Sigmoid colon (tissue), 7 donors: Measurements from ENCODE around the gene DHX29. TPM values are rescaled to one million over a fixed set of nuclear protein-coding genes. Genes with fewer than 3 reads are reported as not detected.

Source experiments
- DNase-seq: peaks from one replicate; pipeline ENCODE4 v3.0.0-alpha.2; 2019
- H3K27ac ChIP-seq, 4 donors: fragments of 200-600 bp; sonication (generic); one replicate each; pipeline ENCODE4 v1.5.1; 2016 to 2019; ENCODE audit warnings: mild to moderate bottlenecking in 1 of 4
- H3K27me3 ChIP-seq, 3 donors: fragments of 200-600 bp; sonication (generic); one replicate each; pipeline ENCODE4 v1.5.1; 2019; ENCODE audit warnings: mild to moderate bottlenecking in 1 of 3
- H3K36me3 ChIP-seq, 4 donors: fragments of 200-600 bp; sonication (generic); one replicate each; pipeline ENCODE4 v1.5.1; 2016 to 2019
- H3K4me1 ChIP-seq, 4 donors: fragments of 200-600 bp; sonication (generic); one replicate each; pipeline ENCODE4 v1.5.1; 2017 to 2019
- H3K4me3 ChIP-seq, 4 donors: fragments of 200-600 bp; sonication (generic); one replicate each; pipeline ENCODE4 v1.5.1; 2017 to 2019; ENCODE audit warnings: mild to moderate bottlenecking in 2 of 4, moderate library complexity in 1 of 4
- H3K9me3 ChIP-seq, 4 donors: fragments of 200-600 bp in 3 of 4; sonication (generic) in 3 of 4; one replicate each; pipeline versions ENCODE4 v1.5.1 to v1.6.1; 2013 to 2019
- EP300 ChIP-seq, 4 donors: sonication (generic); formaldehyde crosslinking; IDR thresholded peaks; one replicate each; pipeline ENCODE4 v1.6.1; 2017; ENCODE audit warnings: antibody characterized with exemption in 4 of 4
- POLR2A ChIP-seq, 2 donors: fragments of 450-650 bp; IDR thresholded peaks; one replicate each; pipeline ENCODE4 v1.6.1; 2016; ENCODE audit warnings: antibody characterized with exemption in 2 of 2, mild to moderate bottlenecking in 2 of 2, moderate library complexity in 2 of 2
- POLR2AphosphoS5 ChIP-seq, 4 donors: sonication (generic); formaldehyde crosslinking; IDR thresholded peaks; one replicate each; pipeline ENCODE4 v1.6.1; 2017; ENCODE audit warnings: antibody characterized with exemption in 4 of 4
- WGBS, 2 donors: extraction: QIAGEN DNeasy Blood & Tissue Kit; methylation state at CpG; one replicate each; pipeline ENCODE4 v1.1.7; 2013; 5-methylcytosine and 5-hydroxymethylcytosine counted together
- intact Hi-C: fragments of 100-400 bp; cut with DNase I; formaldehyde crosslinking; loops from one replicate; pipeline ENCODE4 v1.15.1; 2023
- polyA plus RNA-seq, 3 donors: library from polyadenylated mRNA; stranded (reverse); fragments of 200-250 nt; gene quantifications; one replicate each; pipeline ENCODE4 v1.2.3, GENCODE V29; 2013
- total RNA-seq, 4 donors: library from RNA; depleted of rRNA; stranded (reverse); fragments of >200 nt; gene quantifications; one replicate each; pipeline ENCODE4 v1.1.0, GENCODE V29; 2016
- TF ChIP-seq, protein P1 (sequence below), 4 experiments: fragments of 450-650 bp in 3 of 4; fragments of 200-600 bp in 1 of 4; IDR thresholded peaks; one replicate each; pipeline ENCODE4 v1.5.1; 2016 to 2019; ENCODE audit warnings: antibody characterized with exemption in 4 of 4, mild to moderate bottlenecking in 3 of 4, moderate library complexity in 2 of 4
- donor health status: healthy with polysubstance abuse.
- donor health status: Bipolar disorder and iron deficiency.
- donor health status: healthy.

The DHX29 gene
- total and polyA plus RNA-seq, 7 donors = 7.6 to 34.2 (median 28.8) TPM

DNA sequence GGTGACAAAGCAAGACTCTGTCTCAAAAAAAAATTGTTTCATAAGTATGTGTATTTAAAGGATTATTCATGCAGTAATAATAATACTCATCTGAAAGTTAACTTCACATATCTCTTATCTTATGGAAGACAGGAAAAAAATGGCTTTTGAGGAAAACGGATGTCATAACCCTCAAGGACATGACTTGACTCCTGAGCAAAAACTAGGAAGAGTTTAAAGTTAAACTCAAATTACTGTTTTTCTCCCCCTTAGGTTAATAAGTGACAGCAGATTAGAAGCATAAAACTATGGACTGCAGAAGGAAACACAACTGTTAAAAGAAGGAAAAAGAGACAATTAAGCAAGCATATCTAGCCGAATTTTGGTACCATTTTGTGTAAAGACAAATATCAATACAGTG lies 16.5 kb downstream of the DHX29 start:
- WGBS, 2 donors = 56 to 86% methylated on average over 2 of the region's 2 CpGs
- TF ChIP-seq, protein P1, sequence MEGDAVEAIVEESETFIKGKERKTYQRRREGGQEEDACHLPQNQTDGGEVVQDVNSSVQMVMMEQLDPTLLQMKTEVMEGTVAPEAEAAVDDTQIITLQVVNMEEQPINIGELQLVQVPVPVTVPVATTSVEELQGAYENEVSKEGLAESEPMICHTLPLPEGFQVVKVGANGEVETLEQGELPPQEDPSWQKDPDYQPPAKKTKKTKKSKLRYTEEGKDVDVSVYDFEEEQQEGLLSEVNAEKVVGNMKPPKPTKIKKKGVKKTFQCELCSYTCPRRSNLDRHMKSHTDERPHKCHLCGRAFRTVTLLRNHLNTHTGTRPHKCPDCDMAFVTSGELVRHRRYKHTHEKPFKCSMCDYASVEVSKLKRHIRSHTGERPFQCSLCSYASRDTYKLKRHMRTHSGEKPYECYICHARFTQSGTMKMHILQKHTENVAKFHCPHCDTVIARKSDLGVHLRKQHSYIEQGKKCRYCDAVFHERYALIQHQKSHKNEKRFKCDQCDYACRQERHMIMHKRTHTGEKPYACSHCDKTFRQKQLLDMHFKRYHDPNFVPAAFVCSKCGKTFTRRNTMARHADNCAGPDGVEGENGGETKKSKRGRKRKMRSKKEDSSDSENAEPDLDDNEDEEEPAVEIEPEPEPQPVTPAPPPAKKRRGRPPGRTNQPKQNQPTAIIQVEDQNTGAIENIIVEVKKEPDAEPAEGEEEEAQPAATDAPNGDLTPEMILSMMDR (IDR thresholded peaks at IDR 0.05) = no peak
- TF ChIP-seq POLR2A (IDR thresholded peaks at IDR 0.05) = no peak
- no peak for TF ChIP-seq EP300 (IDR thresholded peaks at IDR 0.05)
- no peak for TF ChIP-seq POLR2AphosphoS5 (IDR thresholded peaks at IDR 0.05)
- DNase-seq = no peak
- H3K27ac ChIP-seq = no peak overlapping the region
- intact Hi-C loops = no loop called here
- no peaks in the 10 kb centered on the region for H3K27me3 ChIP-seq
- no peaks in the 10 kb centered on the region for H3K4me1 ChIP-seq
- H3K4me3 ChIP-seq = no peak overlapping the region
- no peaks in the 10 kb centered on the region for H3K9me3 ChIP-seq
- peaks cover 0 to 100% (median 54%) of the 10 kb centered on the region in 4 donors for H3K36me3 ChIP-seq

DNA sequence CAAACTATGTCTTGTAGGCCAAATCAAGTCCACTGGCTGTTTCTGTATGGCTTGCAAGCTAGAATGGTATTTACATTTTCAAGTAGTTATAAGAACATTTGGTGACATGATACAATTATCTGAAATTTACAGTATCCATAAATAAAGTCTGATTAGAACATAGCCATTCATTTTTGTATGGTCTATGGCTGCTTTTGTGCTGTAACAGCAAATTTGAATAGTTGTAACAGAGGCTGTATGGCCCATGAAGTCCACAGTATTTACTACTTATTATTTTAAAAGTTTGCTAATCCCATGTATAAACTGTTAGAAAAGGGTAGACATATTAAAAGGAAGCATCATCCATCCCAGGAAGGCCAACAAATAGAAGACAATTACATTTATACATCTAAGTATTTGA lies 17.7 kb downstream of the DHX29 start:
- TF ChIP-seq POLR2A (IDR thresholded peaks at IDR 0.05) (no peak), POLR2AphosphoS5 (IDR thresholded peaks at IDR 0.05) (no peak), EP300 (IDR thresholded peaks at IDR 0.05) (no peak)
- TF ChIP-seq, protein P1 (IDR thresholded peaks at IDR 0.05) = no peak
- H3K4me3 ChIP-seq = no peak overlapping the region
- intact Hi-C loops = loop anchor here (10.0 kb wide), 1 partner anchor 665 kb away; no protein-coding TSS in a partner anchor
- H3K36me3 ChIP-seq = peaks cover 0 to 100% (median 57%) of the 10 kb centered on the region in 4 donors
- no peaks in the 10 kb centered on the region for H3K4me1 ChIP-seq
- no peaks in the 10 kb centered on the region for H3K27me3 ChIP-seq
- no peak for DNase-seq
- no peaks in the 10 kb centered on the region for H3K9me3 ChIP-seq
- H3K27ac ChIP-seq = no peak overlapping the region

DNA sequence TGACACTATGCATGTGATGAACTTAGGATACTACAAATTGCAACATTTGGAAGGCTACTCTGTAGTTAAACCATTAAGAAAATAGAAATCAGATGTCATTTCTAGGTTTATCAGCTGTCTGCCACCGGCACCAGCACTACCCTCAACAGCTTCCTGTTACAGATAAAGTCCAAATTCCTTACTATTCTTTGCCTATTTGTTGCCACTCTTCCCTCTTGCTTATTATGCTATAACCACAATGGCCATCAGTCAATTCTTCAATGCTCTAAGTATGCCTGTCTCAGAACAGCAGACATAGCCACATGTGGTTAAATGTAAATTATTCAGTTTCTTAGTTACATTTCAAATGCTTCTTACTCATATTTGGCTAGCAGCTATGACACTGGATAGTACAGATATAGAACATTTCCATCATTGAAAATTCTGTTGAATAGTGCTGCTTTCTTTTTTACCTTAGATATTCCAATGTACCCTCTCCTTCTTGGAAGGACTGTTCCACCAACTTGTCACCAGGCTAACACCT lies 21.0 kb downstream of the DHX29 start:
- intact Hi-C loops = loop anchor here (10.0 kb wide), 1 partner anchor 668 kb away; no protein-coding TSS in a partner anchor
- Histone ChIP-seq H3K27me3 (no peaks in the 10 kb centered on the region), H3K4me1 (no peaks in the 10 kb centered on the region), H3K36me3 (peaks cover 6 to 100% (median 52%) of the 10 kb centered on the region in 4 donors), H3K27ac (no peak overlapping the region), H3K4me3 (no peak overlapping the region), H3K9me3 (no peaks in the 10 kb centered on the region)
- no peak for DNase-seq
- no peak for TF ChIP-seq POLR2AphosphoS5 (IDR thresholded peaks at IDR 0.05)
- no peak for TF ChIP-seq EP300 (IDR thresholded peaks at IDR 0.05)
- TF ChIP-seq POLR2A (IDR thresholded peaks at IDR 0.05) = no peak
- TF ChIP-seq, protein P1 (IDR thresholded peaks at IDR 0.05) = no peak
- 65 to 76% methylated on average over 1 of the region's 1 CpG for WGBS, 2 donors

DNA sequence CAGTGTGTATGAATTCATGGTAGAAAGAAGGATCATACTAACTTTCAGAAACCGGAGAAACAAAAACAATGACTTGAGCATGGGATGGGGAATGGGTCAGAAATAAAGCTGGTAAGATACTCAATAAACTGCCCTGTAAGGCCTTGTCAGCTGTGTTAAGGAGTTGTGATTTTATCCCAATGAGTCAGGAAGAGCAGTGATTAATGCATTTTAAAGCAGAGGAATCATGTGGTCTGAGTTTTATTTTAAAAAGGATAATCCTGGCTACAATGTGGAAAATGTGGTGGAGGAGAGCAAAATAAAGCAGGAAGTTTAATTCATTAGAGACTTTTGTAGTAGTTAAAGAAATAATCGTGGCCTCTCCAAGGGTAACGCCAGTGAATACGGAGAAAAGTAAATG lies 28.7 kb downstream of the DHX29 start:
- TF ChIP-seq POLR2AphosphoS5 (IDR thresholded peaks at IDR 0.05) = no peak
- TF ChIP-seq POLR2A (IDR thresholded peaks at IDR 0.05) = no peak
- no peak for TF ChIP-seq EP300 (IDR thresholded peaks at IDR 0.05)
- TF ChIP-seq, protein P1 (IDR thresholded peaks at IDR 0.05) = no peak
- H3K27me3 ChIP-seq = no peaks in the 10 kb centered on the region
- intact Hi-C loops = no loop called here
- H3K4me3 ChIP-seq = no peak overlapping the region
- peaks cover 16 to 100% (median 55%) of the 10 kb centered on the region in 4 donors for H3K36me3 ChIP-seq
- DNase-seq = no peak
- no peak overlapping the region for H3K27ac ChIP-seq
- H3K9me3 ChIP-seq = no peaks in the 10 kb centered on the region
- 96 to 97% methylated on average over 4 of the region's 4 CpGs for WGBS, 2 donors
- H3K4me1 ChIP-seq = no peaks in the 10 kb centered on the region

DNA sequence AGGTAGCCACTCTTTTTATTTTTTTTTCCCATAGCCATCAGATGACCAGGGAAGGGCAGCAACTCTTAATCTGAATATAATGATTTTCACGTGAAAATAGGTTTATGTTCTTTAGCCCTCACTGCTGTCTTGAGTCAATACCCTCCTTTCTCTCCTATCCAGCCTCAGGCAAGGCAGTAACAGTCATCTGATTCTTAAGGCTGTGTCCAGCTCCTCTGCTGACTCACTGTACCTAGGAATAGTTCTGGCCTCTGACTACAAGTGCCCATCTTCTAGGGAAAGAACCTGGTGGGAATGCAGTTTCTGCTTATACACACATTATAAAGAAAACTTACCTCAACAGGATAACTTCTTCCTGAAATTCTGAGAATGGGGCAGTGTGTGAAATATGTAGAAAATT lies 30.7 kb downstream of the DHX29 start:
- Histone ChIP-seq H3K9me3 (no peaks in the 10 kb centered on the region), H3K27ac (no peak overlapping the region), H3K27me3 (no peaks in the 10 kb centered on the region), H3K4me1 (no peaks in the 10 kb centered on the region), H3K36me3 (peaks cover 10 to 100% (median 46%) of the 10 kb centered on the region in 4 donors), H3K4me3 (no peak overlapping the region)
- DNase-seq = no peak
- WGBS, 2 donors = 87 to 89% methylated on average over 1 of the region's 1 CpG
- TF ChIP-seq, protein P1 (IDR thresholded peaks at IDR 0.05) = no peak
- TF ChIP-seq POLR2A (IDR thresholded peaks at IDR 0.05) (no peak), EP300 (IDR thresholded peaks at IDR 0.05) (no peak)
- intact Hi-C loops = no loop called here
